WTC11 (cell line): ENCODE measurements around the gene OGDH. TPM values are rescaled to one million over a fixed set of nuclear protein-coding genes. Genes with fewer than 3 reads are reported as not detected.

Experiments
- ATAC-seq: fragments of 200-7000 bp; cut with Tn5 transposase; 2 replicates; pipeline ENCODE4 v1.10.0; 2021; ENCODE audit warnings: mild to moderate bottlenecking, moderate library complexity
- CTCF ChIA-PET: fragments of 300-600 bp; sonication (Branson Sonifier 250); formaldehyde crosslinking; loops from one replicate; lab custom pipeline; 2021; ENCODE audit warnings: antibody characterized with exemption; lab: Charles Lee
- POLR2A ChIA-PET: fragments of 350-600 bp; sonication (Branson Sonifier 250); formaldehyde crosslinking; loops from one replicate; lab custom pipeline; 2021; ENCODE audit warnings: antibody characterized with exemption; lab: Charles Lee
- DNase-seq: peaks from one replicate; pipeline ENCODE4 v3.0.0; 2021; ENCODE audit warnings: low spot score
- H3K27ac Mint-ChIP-seq: 2 replicates; pipeline ENCODE4 v1.8.0; 2021; ENCODE audit warnings: mixed read lengths
- H3K27me3 Mint-ChIP-seq: 2 replicates; pipeline ENCODE4 v1.8.0; 2021; ENCODE audit warnings: low read depth, mild to moderate bottlenecking, moderate library complexity, mixed read lengths
- H3K36me3 Mint-ChIP-seq: 2 replicates; pipeline ENCODE4 v1.8.0; 2021; ENCODE audit warnings: mixed read lengths
- H3K4me1 Mint-ChIP-seq: 2 replicates; pipeline ENCODE4 v1.8.0; 2022; ENCODE audit warnings: mixed read lengths
- H3K4me3 Mint-ChIP-seq: 2 replicates; pipeline ENCODE4 v1.8.0; 2021; ENCODE audit warnings: mild to moderate bottlenecking, moderate library complexity, mixed read lengths
- H3K9me3 Mint-ChIP-seq: 2 replicates; pipeline ENCODE4 v1.8.0; 2021; ENCODE audit warnings: mixed read lengths
- CBFB ChIP-seq: sonication (generic); formaldehyde crosslinking; IDR thresholded peaks from 2 replicates; pipeline ENCODE4 v1.8.1; 2022; ENCODE audit warnings: mild to moderate bottlenecking, low read depth, missing genetic modification reagents
- ELF4 ChIP-seq: sonication (generic); formaldehyde crosslinking; IDR thresholded peaks from 2 replicates; pipeline ENCODE4 v1.8.1; 2022; ENCODE audit warnings: low read depth, mild to moderate bottlenecking, moderate library complexity, missing genetic modification reagents
- ESRRA ChIP-seq: sonication (generic); formaldehyde crosslinking; IDR thresholded peaks from 2 replicates; pipeline ENCODE4 v1.8.1; 2022; ENCODE audit warnings: mild to moderate bottlenecking, missing genetic modification reagents, borderline replicate concordance
- ETV6 ChIP-seq: sonication (generic); formaldehyde crosslinking; IDR thresholded peaks from 2 replicates; pipeline ENCODE4 v1.8.1; 2022; ENCODE audit warnings: mild to moderate bottlenecking, missing genetic modification reagents
- FOXP1 ChIP-seq: sonication (generic); formaldehyde crosslinking; IDR thresholded peaks from 2 replicates; pipeline ENCODE4 v1.8.0; 2022; ENCODE audit warnings: missing genetic modification reagents, mild to moderate bottlenecking, moderate library complexity, borderline replicate concordance
- GABPB1 ChIP-seq: sonication (generic); formaldehyde crosslinking; IDR thresholded peaks from 2 replicates; pipeline ENCODE4 v1.8.1; 2023; ENCODE audit warnings: mild to moderate bottlenecking, missing genetic modification reagents
- GTF2I ChIP-seq: fragments of 250-450 bp; sonication (Bioruptor Pico); conservative IDR thresholded peaks from 2 replicates; pipeline ENCODE4 v1.4.0; 2021; ENCODE audit warnings: mild to moderate bottlenecking
- HMGA2 ChIP-seq: fragments of 250-450 bp; sonication (Bioruptor Pico); IDR thresholded peaks from 2 replicates; pipeline ENCODE4 v1.4.0; 2021; ENCODE audit warnings: mild to moderate bottlenecking, moderate library complexity
- OVOL2 ChIP-seq: fragments of 250-450 bp; sonication (Bioruptor Pico); IDR thresholded peaks from 2 replicates; pipeline ENCODE4 v1.9.0; 2021; ENCODE audit warnings: mild to moderate bottlenecking, borderline replicate concordance
- RORB ChIP-seq: fragments of 250-450 bp; sonication (Bioruptor Pico); IDR thresholded peaks from 2 replicates; pipeline ENCODE4 v1.9.0; 2021; ENCODE audit warnings: mild to moderate bottlenecking
- SMAD4 ChIP-seq: sonication (generic); formaldehyde crosslinking; IDR thresholded peaks from 2 replicates; pipeline ENCODE4 v1.8.0; 2022; ENCODE audit warnings: mild to moderate bottlenecking, missing genetic modification reagents
- SOX15 ChIP-seq: fragments of 250-450 bp; sonication (Bioruptor Pico); IDR thresholded peaks from 2 replicates; pipeline ENCODE4 v1.9.0; 2021; ENCODE audit warnings: mild to moderate bottlenecking
- ZNF416 ChIP-seq: fragments of 250-450 bp; sonication (Bioruptor Pico); IDR thresholded peaks from 2 replicates; pipeline ENCODE4 v1.9.0; 2021; ENCODE audit warnings: mild to moderate bottlenecking, inconsistent platforms
- total RNA-seq: library from RNA; stranded (reverse); gene quantifications from 3 replicates; pipeline ENCODE4 v1.2.3, GENCODE V29; 2021
- TF ChIP-seq, protein P1 (sequence below): sonication (generic); formaldehyde crosslinking; IDR thresholded peaks from 2 replicates; pipeline ENCODE4 v1.8.1; 2022; ENCODE audit warnings: low read depth, mild to moderate bottlenecking, moderate library complexity, missing genetic modification reagents, borderline replicate concordance
- TF ChIP-seq, protein P2 (sequence below): fragments of 250-450 bp; sonication (Bioruptor Pico); IDR thresholded peaks from 2 replicates; pipeline ENCODE4 v1.9.0; 2021; ENCODE audit warnings: moderate library complexity, mild to moderate bottlenecking, inconsistent platforms, borderline replicate concordance
- TF ChIP-seq, protein P3 (sequence below): fragments of 250-450 bp; sonication (Bioruptor Pico); IDR thresholded peaks from 2 replicates; pipeline ENCODE4 v1.8.0; 2021; ENCODE audit warnings: mild to moderate bottlenecking
- TF ChIP-seq, protein P4 (sequence below): sonication (generic); formaldehyde crosslinking; IDR thresholded peaks from 2 replicates; pipeline ENCODE4 v1.8.1; 2023; ENCODE audit warnings: mild to moderate bottlenecking, missing genetic modification reagents, moderate library complexity
- TF ChIP-seq, protein P5 (sequence below): fragments of 250-450 bp; sonication (Bioruptor Pico); IDR thresholded peaks from 2 replicates; pipeline ENCODE4 v2.1.2; 2022; ENCODE audit warnings: mild to moderate bottlenecking, moderate library complexity
- TF ChIP-seq, protein P6 (sequence below): sonication (generic); formaldehyde crosslinking; IDR thresholded peaks from 2 replicates; pipeline ENCODE4 v1.8.1; 2023; ENCODE audit warnings: mild to moderate bottlenecking, moderate library complexity, missing genetic modification reagents
- TF ChIP-seq, protein P7 (sequence below): fragments of 250-450 bp; sonication (Bioruptor Pico); conservative IDR thresholded peaks from 2 replicates; pipeline ENCODE4 v1.9.0; 2021; ENCODE audit warnings: mild to moderate bottlenecking
- TF ChIP-seq, protein P8 (sequence below): fragments of 250-450 bp; sonication (Bioruptor Pico); IDR thresholded peaks from 2 replicates; pipeline ENCODE4 v1.9.0; 2021; ENCODE audit warnings: mild to moderate bottlenecking

OGDH gene
- total RNA-seq, 1 experiment from 2014 or later: 79.6 TPM

DNA sequence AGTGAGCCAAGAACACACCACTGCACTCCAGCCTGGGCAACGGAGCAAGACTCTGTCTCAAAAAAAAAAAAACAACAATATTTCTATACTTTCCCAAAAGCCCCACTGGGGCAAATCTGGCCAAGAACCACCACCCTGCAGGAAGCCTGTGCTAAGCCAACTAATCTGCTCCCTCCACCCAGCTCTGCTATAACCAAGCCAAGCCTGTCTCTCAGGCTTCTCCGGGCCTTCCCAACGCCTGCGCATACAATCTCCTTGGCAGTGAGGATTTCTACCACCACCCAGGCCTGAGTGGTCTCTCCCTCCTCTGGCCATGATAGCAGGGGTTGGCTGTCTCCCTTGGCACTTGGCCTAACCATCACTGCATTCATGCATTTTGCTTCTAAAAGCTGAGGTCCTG is 46.9 kb upstream of the OGDH start:
- peaks cover 2% of the 10 kb centered on the region; the same call in 1 of the 2 replicates for H3K36me3 Mint-ChIP-seq
- TF ChIP-seq HMGA2 (CRISPR knock-in tag) (no peak), ETV6 (no peak), GTF2I (no peak)
- ChIA-PET CTCF (interaction anchor here (0.5 to 0.7 kb wide), 2 partner anchors 130 to 338 kb away, joined by 3 read pairs; no protein-coding TSS in a partner anchor), POLR2A (no interaction called here)
- no peak for ATAC-seq
- no peaks in the 10 kb centered on the region for H3K27me3 Mint-ChIP-seq
- no peak overlapping the region for H3K27ac Mint-ChIP-seq
- DNase-seq: no peak
- no peak overlapping the region for H3K4me3 Mint-ChIP-seq
- no peaks in the 10 kb centered on the region for H3K9me3 Mint-ChIP-seq
- H3K4me1 Mint-ChIP-seq: no peaks in the 10 kb centered on the region

DNA sequence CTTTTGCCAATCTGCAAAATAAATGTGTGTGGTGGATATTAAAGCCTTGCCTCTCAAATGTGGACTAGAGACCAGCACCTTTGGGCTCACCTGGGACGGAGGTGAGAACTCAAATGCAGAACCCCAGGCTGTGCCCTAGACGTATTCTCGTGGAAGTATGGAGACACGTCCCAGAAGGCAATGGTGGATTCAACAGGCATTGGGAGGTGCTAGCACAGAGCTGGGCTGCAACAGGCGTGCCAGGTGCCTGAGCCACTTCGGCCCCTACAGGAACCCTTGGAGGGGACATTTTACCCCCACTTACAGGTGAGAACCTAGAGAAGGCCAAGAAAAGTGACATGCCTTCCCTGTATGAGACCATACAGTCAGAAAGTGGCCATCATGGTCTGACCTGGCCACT is 44.9 kb upstream of the OGDH start:
- CTCF ChIA-PET: interaction anchor here (0.9 to 2.1 kb wide), 3 partner anchors 27 to 213 kb away, joined by 3 to 6 read pairs (median 4); no protein-coding TSS in a partner anchor
- Mint-ChIP-seq H3K9me3 (no peaks in the 10 kb centered on the region), H3K36me3 (peaks cover 14% of the 10 kb centered on the region), H3K27ac (no peak overlapping the region), H3K4me3 (no peak overlapping the region), H3K4me1 (no peaks in the 10 kb centered on the region), H3K27me3 (no peaks in the 10 kb centered on the region)
- ATAC-seq (no peak), DNase-seq (no peak)
- POLR2A ChIA-PET: no interaction called here
- TF ChIP-seq, protein P1, sequence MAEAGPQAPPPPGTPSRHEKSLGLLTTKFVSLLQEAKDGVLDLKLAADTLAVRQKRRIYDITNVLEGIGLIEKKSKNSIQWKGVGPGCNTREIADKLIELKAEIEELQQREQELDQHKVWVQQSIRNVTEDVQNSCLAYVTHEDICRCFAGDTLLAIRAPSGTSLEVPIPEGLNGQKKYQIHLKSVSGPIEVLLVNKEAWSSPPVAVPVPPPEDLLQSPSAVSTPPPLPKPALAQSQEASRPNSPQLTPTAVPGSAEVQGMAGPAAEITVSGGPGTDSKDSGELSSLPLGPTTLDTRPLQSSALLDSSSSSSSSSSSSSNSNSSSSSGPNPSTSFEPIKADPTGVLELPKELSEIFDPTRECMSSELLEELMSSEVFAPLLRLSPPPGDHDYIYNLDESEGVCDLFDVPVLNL (CRISPR knock-in tag): no peak
- TF ChIP-seq, protein P2, sequence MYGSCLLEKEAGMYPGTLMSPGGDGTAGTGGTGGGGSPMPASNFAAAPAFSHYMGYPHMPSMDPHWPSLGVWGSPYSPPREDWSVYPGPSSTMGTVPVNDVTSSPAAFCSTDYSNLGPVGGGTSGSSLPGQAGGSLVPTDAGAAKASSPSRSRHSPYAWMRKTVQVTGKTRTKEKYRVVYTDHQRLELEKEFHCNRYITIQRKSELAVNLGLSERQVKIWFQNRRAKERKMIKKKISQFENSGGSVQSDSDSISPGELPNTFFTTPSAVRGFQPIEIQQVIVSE: no peak
- TF ChIP-seq ELF4 (CRISPR knock-in tag) (no peak), GABPB1 (CRISPR knock-in tag) (no peak), SMAD4 (CRISPR knock-in tag) (no peak), CBFB (CRISPR knock-in tag) (no peak), ESRRA (CRISPR knock-in tag) (no peak), FOXP1 (CRISPR knock-in tag) (no peak), SOX15 (CRISPR knock-in tag) (no peak), ZNF416 (CRISPR knock-in tag) (no peak), OVOL2 (CRISPR knock-in tag) (no peak), RORB (CRISPR knock-in tag) (no peak)
- TF ChIP-seq, protein P3, sequence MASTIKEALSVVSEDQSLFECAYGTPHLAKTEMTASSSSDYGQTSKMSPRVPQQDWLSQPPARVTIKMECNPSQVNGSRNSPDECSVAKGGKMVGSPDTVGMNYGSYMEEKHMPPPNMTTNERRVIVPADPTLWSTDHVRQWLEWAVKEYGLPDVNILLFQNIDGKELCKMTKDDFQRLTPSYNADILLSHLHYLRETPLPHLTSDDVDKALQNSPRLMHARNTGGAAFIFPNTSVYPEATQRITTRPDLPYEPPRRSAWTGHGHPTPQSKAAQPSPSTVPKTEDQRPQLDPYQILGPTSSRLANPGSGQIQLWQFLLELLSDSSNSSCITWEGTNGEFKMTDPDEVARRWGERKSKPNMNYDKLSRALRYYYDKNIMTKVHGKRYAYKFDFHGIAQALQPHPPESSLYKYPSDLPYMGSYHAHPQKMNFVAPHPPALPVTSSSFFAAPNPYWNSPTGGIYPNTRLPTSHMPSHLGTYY (CRISPR knock-in tag): no peak
- TF ChIP-seq, protein P4, sequence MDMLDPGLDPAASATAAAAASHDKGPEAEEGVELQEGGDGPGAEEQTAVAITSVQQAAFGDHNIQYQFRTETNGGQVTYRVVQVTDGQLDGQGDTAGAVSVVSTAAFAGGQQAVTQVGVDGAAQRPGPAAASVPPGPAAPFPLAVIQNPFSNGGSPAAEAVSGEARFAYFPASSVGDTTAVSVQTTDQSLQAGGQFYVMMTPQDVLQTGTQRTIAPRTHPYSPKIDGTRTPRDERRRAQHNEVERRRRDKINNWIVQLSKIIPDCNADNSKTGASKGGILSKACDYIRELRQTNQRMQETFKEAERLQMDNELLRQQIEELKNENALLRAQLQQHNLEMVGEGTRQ (CRISPR knock-in tag): no peak
- TF ChIP-seq, protein P5, sequence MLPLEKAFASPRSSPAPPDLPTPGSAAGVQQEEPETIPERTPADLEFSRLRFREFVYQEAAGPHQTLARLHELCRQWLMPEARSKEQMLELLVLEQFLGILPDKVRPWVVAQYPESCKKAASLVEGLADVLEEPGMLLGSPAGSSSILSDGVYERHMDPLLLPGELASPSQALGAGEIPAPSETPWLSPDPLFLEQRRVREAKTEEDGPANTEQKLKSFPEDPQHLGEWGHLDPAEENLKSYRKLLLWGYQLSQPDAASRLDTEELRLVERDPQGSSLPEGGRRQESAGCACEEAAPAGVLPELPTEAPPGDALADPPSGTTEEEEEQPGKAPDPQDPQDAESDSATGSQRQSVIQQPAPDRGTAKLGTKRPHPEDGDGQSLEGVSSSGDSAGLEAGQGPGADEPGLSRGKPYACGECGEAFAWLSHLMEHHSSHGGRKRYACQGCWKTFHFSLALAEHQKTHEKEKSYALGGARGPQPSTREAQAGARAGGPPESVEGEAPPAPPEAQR: no peak
- TF ChIP-seq, protein P6, sequence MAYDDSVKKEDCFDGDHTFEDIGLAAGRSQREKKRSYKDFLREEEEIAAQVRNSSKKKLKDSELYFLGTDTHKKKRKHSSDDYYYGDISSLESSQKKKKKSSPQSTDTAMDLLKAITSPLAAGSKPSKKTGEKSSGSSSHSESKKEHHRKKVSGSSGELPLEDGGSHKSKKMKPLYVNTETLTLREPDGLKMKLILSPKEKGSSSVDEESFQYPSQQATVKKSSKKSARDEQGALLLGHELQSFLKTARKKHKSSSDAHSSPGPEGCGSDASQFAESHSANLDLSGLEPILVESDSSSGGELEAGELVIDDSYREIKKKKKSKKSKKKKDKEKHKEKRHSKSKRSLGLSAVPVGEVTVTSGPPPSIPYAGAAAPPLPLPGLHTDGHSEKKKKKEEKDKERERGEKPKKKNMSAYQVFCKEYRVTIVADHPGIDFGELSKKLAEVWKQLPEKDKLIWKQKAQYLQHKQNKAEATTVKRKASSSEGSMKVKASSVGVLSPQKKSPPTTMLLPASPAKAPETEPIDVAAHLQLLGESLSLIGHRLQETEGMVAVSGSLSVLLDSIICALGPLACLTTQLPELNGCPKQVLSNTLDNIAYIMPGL (CRISPR knock-in tag): no peak
- TF ChIP-seq, protein P7, sequence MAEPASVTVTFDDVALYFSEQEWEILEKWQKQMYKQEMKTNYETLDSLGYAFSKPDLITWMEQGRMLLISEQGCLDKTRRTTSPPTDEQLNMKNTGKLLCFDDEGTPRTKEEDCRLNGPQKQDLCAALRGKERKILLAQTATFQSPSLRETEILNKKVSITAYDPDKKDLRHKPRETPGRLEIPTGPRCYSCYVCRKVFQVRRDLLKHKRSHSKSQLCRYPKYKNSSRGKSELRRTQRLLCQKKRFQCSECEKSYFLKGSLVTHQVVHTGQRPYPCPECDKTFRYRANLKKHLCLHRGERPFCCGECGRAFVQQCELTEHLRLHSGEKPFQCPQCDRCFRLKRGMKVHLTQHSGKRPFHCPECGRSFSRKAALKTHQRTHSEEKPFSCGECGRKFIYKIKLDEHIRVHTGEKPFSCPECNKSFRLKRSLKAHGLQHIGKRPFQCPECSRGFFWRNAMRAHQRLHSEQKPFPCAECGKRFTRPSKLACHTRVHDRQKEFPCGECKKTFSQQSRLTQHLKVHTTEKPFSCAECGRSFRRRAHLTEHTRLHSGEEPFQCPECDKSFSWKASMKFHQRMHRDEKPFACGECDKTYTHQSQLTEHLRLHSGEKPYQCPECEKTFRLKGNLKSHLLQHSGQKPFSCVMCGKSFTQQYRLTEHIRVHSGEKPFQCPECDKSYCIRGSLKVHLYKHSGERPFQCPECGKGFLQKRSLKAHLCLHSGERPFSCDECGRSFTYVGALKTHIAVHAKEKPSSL (CRISPR knock-in tag): no peak
- TF ChIP-seq, protein P8, sequence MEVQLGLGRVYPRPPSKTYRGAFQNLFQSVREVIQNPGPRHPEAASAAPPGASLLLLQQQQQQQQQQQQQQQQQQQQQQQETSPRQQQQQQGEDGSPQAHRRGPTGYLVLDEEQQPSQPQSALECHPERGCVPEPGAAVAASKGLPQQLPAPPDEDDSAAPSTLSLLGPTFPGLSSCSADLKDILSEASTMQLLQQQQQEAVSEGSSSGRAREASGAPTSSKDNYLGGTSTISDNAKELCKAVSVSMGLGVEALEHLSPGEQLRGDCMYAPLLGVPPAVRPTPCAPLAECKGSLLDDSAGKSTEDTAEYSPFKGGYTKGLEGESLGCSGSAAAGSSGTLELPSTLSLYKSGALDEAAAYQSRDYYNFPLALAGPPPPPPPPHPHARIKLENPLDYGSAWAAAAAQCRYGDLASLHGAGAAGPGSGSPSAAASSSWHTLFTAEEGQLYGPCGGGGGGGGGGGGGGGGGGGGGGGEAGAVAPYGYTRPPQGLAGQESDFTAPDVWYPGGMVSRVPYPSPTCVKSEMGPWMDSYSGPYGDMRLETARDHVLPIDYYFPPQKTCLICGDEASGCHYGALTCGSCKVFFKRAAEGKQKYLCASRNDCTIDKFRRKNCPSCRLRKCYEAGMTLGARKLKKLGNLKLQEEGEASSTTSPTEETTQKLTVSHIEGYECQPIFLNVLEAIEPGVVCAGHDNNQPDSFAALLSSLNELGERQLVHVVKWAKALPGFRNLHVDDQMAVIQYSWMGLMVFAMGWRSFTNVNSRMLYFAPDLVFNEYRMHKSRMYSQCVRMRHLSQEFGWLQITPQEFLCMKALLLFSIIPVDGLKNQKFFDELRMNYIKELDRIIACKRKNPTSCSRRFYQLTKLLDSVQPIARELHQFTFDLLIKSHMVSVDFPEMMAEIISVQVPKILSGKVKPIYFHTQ: no peak
